Neuronal stem cell (in vitro differentiated cells): ENCODE data around the gene PDK3.

Experiments used
- DNase-seq: peaks from one replicate; pipeline ENCODE4 v3.0.0-alpha.2; 2013; ENCODE audit warnings: low spot score
- H2AFZ ChIP-seq: one replicate; pipeline ENCODE4 v1.6.1; 2013; ENCODE audit warnings: mild to moderate bottlenecking, low read length, inconsistent platforms
- H2AK5ac ChIP-seq: 2 replicates; pipeline ENCODE4 v1.6.1; 2013; ENCODE audit warnings: low read depth, mild to moderate bottlenecking, inconsistent platforms, low read length, moderate library complexity, mixed read lengths
- H2BK120ac ChIP-seq: 2 replicates; pipeline ENCODE4 v1.6.1; 2013; ENCODE audit warnings: low read depth, mild to moderate bottlenecking, inconsistent platforms, low read length, moderate library complexity, mixed read lengths
- H2BK12ac ChIP-seq: one replicate; pipeline ENCODE4 v1.6.1; 2013; ENCODE audit warnings: low read length, inconsistent platforms
- H2BK15ac ChIP-seq: 2 replicates; pipeline ENCODE4 v1.6.1; 2013; ENCODE audit warnings: mild to moderate bottlenecking, low read length, inconsistent platforms, mixed read lengths
- H2BK5ac ChIP-seq: one replicate; pipeline ENCODE4 v1.6.1; 2013; ENCODE audit warnings: inconsistent platforms, mild to moderate bottlenecking, low read length, moderate library complexity
- H3K14ac ChIP-seq: one replicate; pipeline ENCODE4 v1.6.1; 2013; ENCODE audit warnings: low read length, inconsistent platforms
- H3K18ac ChIP-seq: 2 replicates; pipeline ENCODE4 v1.6.1; 2013; ENCODE audit warnings: low read length, inconsistent platforms
- H3K23ac ChIP-seq: 2 replicates; pipeline ENCODE4 v1.6.1; 2013; ENCODE audit warnings: low read depth, mild to moderate bottlenecking, mixed read lengths, low read length, inconsistent platforms; ENCODE audit not compliant: poor library complexity
- H3K27ac ChIP-seq: replicated peaks from 3 replicates; pipeline ENCODE4 v1.5.1; 2013; ENCODE audit warnings: low read length, inconsistent platforms
- H3K27me3 ChIP-seq, 3 experiments: 2 replicates each; pipeline ENCODE4 v1.6.1; 2013; ENCODE audit warnings: low read length in 3 of 3, mild to moderate bottlenecking in 2 of 3, inconsistent platforms in 1 of 3, low read depth in 1 of 3, mixed read lengths in 1 of 3, moderate library complexity in 1 of 3; ENCODE audit not compliant: control insufficient read depth in 3 of 3, insufficient read depth in 3 of 3
- H3K36me3 ChIP-seq, 2 donors: replicated peaks in 1 of 2; 2 replicates each; pipeline ENCODE4 v1.6.1; 2013; ENCODE audit warnings: low read length in 2 of 2; ENCODE audit not compliant: control insufficient read depth in 2 of 2, insufficient read depth in 2 of 2
- H3K4ac ChIP-seq: 2 replicates; pipeline ENCODE4 v1.6.1; 2013; ENCODE audit warnings: inconsistent platforms, mild to moderate bottlenecking, low read length, moderate library complexity
- H3K4me1 ChIP-seq, 2 donors: 1 replicate in 1 of 2; 2 replicates in 1 of 2; pipeline ENCODE4 v1.6.1; 2013; ENCODE audit warnings: low read length in 2 of 2, low read depth in 1 of 2; ENCODE audit not compliant: control insufficient read depth in 2 of 2, insufficient read depth in 1 of 2
- H3K4me2 ChIP-seq: one replicate; pipeline ENCODE4 v1.6.1; 2013; ENCODE audit warnings: mild to moderate bottlenecking, low read length, inconsistent platforms; ENCODE audit not compliant: insufficient read depth, poor library complexity, severe bottlenecking
- H3K4me3 ChIP-seq, 2 donors: 2 replicates each; pipeline ENCODE4 v1.5.1; 2013; ENCODE audit warnings: low read length in 2 of 2, mild to moderate bottlenecking in 2 of 2, inconsistent platforms in 1 of 2, moderate library complexity in 1 of 2
- H3K79me1 ChIP-seq: one replicate; pipeline ENCODE4 v1.6.1; 2013; ENCODE audit warnings: low read depth, mild to moderate bottlenecking, inconsistent platforms, low read length, moderate library complexity
- H3K9ac ChIP-seq: one replicate; pipeline ENCODE4 v1.6.1; 2013; ENCODE audit warnings: mild to moderate bottlenecking, low read depth, low read length, inconsistent platforms; ENCODE audit not compliant: poor library complexity
- H3K9me3 ChIP-seq, 2 donors: replicated peaks in 1 of 2; 2 replicates each; pipeline versions ENCODE3 to v1.6.1; 2013; ENCODE audit warnings: low read length in 2 of 2, mild to moderate bottlenecking in 2 of 2, inconsistent platforms in 1 of 2, low read depth in 1 of 2, mixed read lengths in 1 of 2, moderate library complexity in 1 of 2; ENCODE audit not compliant: control insufficient read depth in 2 of 2, insufficient read depth in 1 of 2
- H4K8ac ChIP-seq: one replicate; pipeline ENCODE4 v1.6.1; 2013; ENCODE audit warnings: low read depth, mild to moderate bottlenecking, inconsistent platforms, low read length, moderate library complexity
- H4K91ac ChIP-seq: one replicate; pipeline ENCODE4 v1.6.1; 2013; ENCODE audit warnings: low read length, low read depth, mild to moderate bottlenecking, inconsistent platforms; ENCODE audit not compliant: poor library complexity
- WGBS, 2 donors: extraction: QIAGEN DNeasy Blood & Tissue Kit; methylation state at CpG; one replicate each; pipeline ENCODE4 v1.1.7; 2013; ENCODE audit warnings: missing lambda C conversion rate in 2 of 2, mixed read lengths in 1 of 2; ENCODE audit not compliant: insufficient read length in 2 of 2, insufficient replicate concordance in 1 of 2; ENCODE audit errors: extremely low coverage in 2 of 2; 5-methylcytosine and 5-hydroxymethylcytosine counted together

PDK3 gene

GRCh38 chrX:24491741-24492140, 26.7 kb downstream of the PDK3 start:
- H3K4me2 ChIP-seq = no peak overlapping the region
- H3K4me3 ChIP-seq = no peak overlapping the region
- no peaks in the 10 kb centered on the region for H3K79me1 ChIP-seq
- no peak overlapping the region for H2BK12ac ChIP-seq
- no peak overlapping the region for H4K91ac ChIP-seq
- H2AK5ac ChIP-seq = no peak overlapping the region
- no peaks in the 10 kb centered on the region for H3K27me3 ChIP-seq
- H3K4me1 ChIP-seq = no peaks in the 10 kb centered on the region
- H3K14ac ChIP-seq = no peak overlapping the region
- no peak overlapping the region for H3K4ac ChIP-seq
- no CpG with 5 or more reads among the region's 4 CpGs for WGBS, 2 donors
- H2BK5ac ChIP-seq = no peak overlapping the region
- H3K18ac ChIP-seq = no peak overlapping the region
- no peak overlapping the region for H3K9ac ChIP-seq
- no peak for DNase-seq
- H3K23ac ChIP-seq = no peak overlapping the region
- H2BK15ac ChIP-seq = no peak overlapping the region
- H3K27ac ChIP-seq = no peak overlapping the region
- no peak overlapping the region for H4K8ac ChIP-seq
- no peaks in the 10 kb centered on the region for H3K36me3 ChIP-seq
- no peaks in the 10 kb centered on the region for H3K9me3 ChIP-seq
- H2AFZ ChIP-seq = no peak overlapping the region
- no peak overlapping the region for H2BK120ac ChIP-seq

- no peaks in the 10 kb centered on the region for H3K27me3 ChIP-seq
- no peak overlapping the region for H3K4ac ChIP-seq
- no peak overlapping the region for H3K23ac ChIP-seq
- H3K4me2 ChIP-seq = no peak overlapping the region
- no peak overlapping the region for H3K9ac ChIP-seq
- H3K4me1 ChIP-seq = no peaks in the 10 kb centered on the region
- no peak overlapping the region for H4K8ac ChIP-seq
- no peak for DNase-seq
- no peak overlapping the region for H2BK15ac ChIP-seq
- H3K4me3 ChIP-seq = no peak overlapping the region
- whole genome bisulfite sequencing, 2 donors = no CpG with 5 or more reads among the region's 6 CpGs
- no peak overlapping the region for H2BK120ac ChIP-seq
- no peak overlapping the region for H2BK5ac ChIP-seq
- no peak overlapping the region for H3K14ac ChIP-seq
- H2BK12ac ChIP-seq = no peak overlapping the region
- no peak overlapping the region for H2AK5ac ChIP-seq
- no peak overlapping the region for H3K27ac ChIP-seq
- no peaks in the 10 kb centered on the region for H3K36me3 ChIP-seq
- no peak overlapping the region for H2AFZ ChIP-seq
- no peak overlapping the region for H4K91ac ChIP-seq
- no peak overlapping the region for H3K18ac ChIP-seq
- H3K79me1 ChIP-seq = no peaks in the 10 kb centered on the region
- H3K9me3 ChIP-seq = no peaks in the 10 kb centered on the region
These were observed 28.9 kb downstream of the PDK3 start for GRCh38 chrX:24493740-24494581.

- Histone ChIP-seq H3K9ac (no peak overlapping the region), H3K9me3 (no peaks in the 10 kb centered on the region), H3K18ac (no peak overlapping the region), H3K79me1 (no peaks in the 10 kb centered on the region), H3K27ac (no peak overlapping the region), H3K23ac (no peak overlapping the region), H3K27me3 (no peaks in the 10 kb centered on the region), H2AK5ac (no peak overlapping the region), H2BK15ac (no peak overlapping the region), H2BK12ac (no peak overlapping the region), H2BK5ac (no peak overlapping the region), H3K4ac (no peak overlapping the region), H3K4me3 (no peak overlapping the region), H2AFZ (no peak overlapping the region), H3K14ac (no peak overlapping the region), H3K36me3 (no peaks in the 10 kb centered on the region), H3K4me1 (no peaks in the 10 kb centered on the region), H3K4me2 (no peak overlapping the region), H4K8ac (no peak overlapping the region), H2BK120ac (no peak overlapping the region), H4K91ac (no peak overlapping the region)
- no peak for DNase-seq
- WGBS, 2 donors = no CpG with 5 or more reads among the region's 8 CpGs
These were observed 29.6 kb downstream of the PDK3 start for GRCh38 chrX:24494647-24495075.

- Histone ChIP-seq H3K18ac (no peak overlapping the region), H3K4me2 (no peak overlapping the region), H3K27me3 (no peaks in the 10 kb centered on the region), H3K27ac (no peak overlapping the region), H2BK120ac (no peak overlapping the region), H2AK5ac (no peak overlapping the region), H2BK15ac (no peak overlapping the region), H3K36me3 (peaks cover 0 to 4% of the 10 kb centered on the region in 2 donors), H3K4ac (no peak overlapping the region), H4K91ac (no peak overlapping the region), H3K9me3 (no peaks in the 10 kb centered on the region), H2AFZ (no peak overlapping the region), H3K23ac (no peak overlapping the region), H3K79me1 (no peaks in the 10 kb centered on the region), H4K8ac (no peak overlapping the region), H3K4me3 (no peak overlapping the region), H2BK12ac (no peak overlapping the region), H3K4me1 (no peaks in the 10 kb centered on the region), H3K14ac (no peak overlapping the region), H3K9ac (no peak overlapping the region), H2BK5ac (no peak overlapping the region)
- WGBS, 2 donors = no CpG with 5 or more reads among the region's 6 CpGs
- no peak for DNase-seq
These were observed 30.6 kb downstream of the PDK3 start for GRCh38 chrX:24495700-24496099.
